Measurements from ENCODE around the gene FAM24A. TPM values are rescaled to one million over a fixed set of nuclear protein-coding genes. Genes with fewer than 3 reads are reported as not detected.
A peak's percentile ranks its signal among the peaks of the same experiment; 100 is the strongest.

The FAM24A gene
- polyA plus RNA-seq, 1 donor (not counting 4 experiments of a cell fraction or from before 2014, with no cell fraction given) = not detected

DNA sequence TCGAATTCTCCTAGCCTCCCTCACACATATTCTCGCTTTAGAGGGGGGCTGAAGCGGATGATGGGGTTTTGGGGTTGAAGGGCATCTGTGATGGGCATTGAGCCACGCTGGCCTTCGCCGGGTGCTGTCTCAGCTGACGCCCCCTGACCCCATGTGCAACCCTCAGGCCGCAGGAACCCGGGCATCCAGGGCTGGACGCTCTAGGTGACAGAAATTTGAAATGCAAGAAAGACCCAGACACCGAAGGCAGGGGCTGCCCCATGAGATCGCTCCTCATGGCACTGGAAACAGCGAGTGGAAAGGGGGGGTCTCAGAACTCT is 44.3 kb downstream of the FAM24A start:
- Histone ChIP-seq H3K27me3 (ENCODE audit: control insufficient read depth, extremely low read depth, insufficient read depth, low read length) (no peaks in the 10 kb centered on the region), H4K20me1 (ENCODE audit: control insufficient read depth, extremely low read depth, insufficient read depth, low read length) (no peaks in the 10 kb centered on the region), H2AFZ (ENCODE audit: control insufficient read depth, low read length) (peak overlapping the region; percentile 100), H3K4me2 (ENCODE audit: control insufficient read depth, extremely low read depth, insufficient read depth, low read depth, low read length) (peak overlapping the region; percentile 81), H3K9ac (ENCODE audit: control insufficient read depth, extremely low read depth, insufficient read depth, low read length) (no peak overlapping the region), H3K4me3 (ENCODE audit: control insufficient read depth in 2 of 3, extremely low read depth in 1 of 3, insufficient read depth in 2 of 3, low read depth in 1 of 3, low read length in 3 of 3) (peak overlapping the region in 1 of 3 experiments; percentile 40), H3K9me3 (ENCODE audit: control insufficient read depth, low read depth, low read length) (peaks cover 2% of the 10 kb centered on the region), H3K27ac (ENCODE audit: control insufficient read depth, insufficient read depth, low read length) (no peak overlapping the region), H3K79me2 (ENCODE audit: control insufficient read depth, insufficient read depth, low read length) (peaks cover 8% of the 10 kb centered on the region), H3K4me1 (ENCODE audit: control insufficient read depth, extremely low read depth, insufficient read depth, low read length) (peaks cover 7% of the 10 kb centered on the region), H3K9me1 (ENCODE audit: control insufficient read depth, extremely low read depth, insufficient read depth, low read length) (no peaks in the 10 kb centered on the region), H3K36me3 (ENCODE audit: control insufficient read depth in 2 of 2, extremely low read depth in 1 of 2, insufficient read depth in 2 of 2, low read length in 2 of 2) (peaks cover 0 to 3% of the 10 kb centered on the region in 2 experiments)
- FAIRE-seq (no peak), DNase-seq (ENCODE audit: low read depth, low spot score) (no peak)
- dilution Hi-C loops (cut with MboI; ENCODE audit: extremely low pct_ligation_motif_present, low sequenced_read_pairs) = no loop called here
- TF ChIP-seq, protein P1, sequence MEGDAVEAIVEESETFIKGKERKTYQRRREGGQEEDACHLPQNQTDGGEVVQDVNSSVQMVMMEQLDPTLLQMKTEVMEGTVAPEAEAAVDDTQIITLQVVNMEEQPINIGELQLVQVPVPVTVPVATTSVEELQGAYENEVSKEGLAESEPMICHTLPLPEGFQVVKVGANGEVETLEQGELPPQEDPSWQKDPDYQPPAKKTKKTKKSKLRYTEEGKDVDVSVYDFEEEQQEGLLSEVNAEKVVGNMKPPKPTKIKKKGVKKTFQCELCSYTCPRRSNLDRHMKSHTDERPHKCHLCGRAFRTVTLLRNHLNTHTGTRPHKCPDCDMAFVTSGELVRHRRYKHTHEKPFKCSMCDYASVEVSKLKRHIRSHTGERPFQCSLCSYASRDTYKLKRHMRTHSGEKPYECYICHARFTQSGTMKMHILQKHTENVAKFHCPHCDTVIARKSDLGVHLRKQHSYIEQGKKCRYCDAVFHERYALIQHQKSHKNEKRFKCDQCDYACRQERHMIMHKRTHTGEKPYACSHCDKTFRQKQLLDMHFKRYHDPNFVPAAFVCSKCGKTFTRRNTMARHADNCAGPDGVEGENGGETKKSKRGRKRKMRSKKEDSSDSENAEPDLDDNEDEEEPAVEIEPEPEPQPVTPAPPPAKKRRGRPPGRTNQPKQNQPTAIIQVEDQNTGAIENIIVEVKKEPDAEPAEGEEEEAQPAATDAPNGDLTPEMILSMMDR (optimal IDR thresholded peaks at IDR 0.05 in 1 of 3, IDR thresholded peaks at IDR 0.05 in 1 of 3, conservative IDR thresholded peaks at IDR 0.05 in 1 of 3; ENCODE audit: extremely low read depth in 1 of 3, insufficient read depth in 2 of 3, low read length in 3 of 3) = no peak
- no peak for TF ChIP-seq EZH2 (IDR thresholded peaks at IDR 0.05; ENCODE audit: low read length)

DNA sequence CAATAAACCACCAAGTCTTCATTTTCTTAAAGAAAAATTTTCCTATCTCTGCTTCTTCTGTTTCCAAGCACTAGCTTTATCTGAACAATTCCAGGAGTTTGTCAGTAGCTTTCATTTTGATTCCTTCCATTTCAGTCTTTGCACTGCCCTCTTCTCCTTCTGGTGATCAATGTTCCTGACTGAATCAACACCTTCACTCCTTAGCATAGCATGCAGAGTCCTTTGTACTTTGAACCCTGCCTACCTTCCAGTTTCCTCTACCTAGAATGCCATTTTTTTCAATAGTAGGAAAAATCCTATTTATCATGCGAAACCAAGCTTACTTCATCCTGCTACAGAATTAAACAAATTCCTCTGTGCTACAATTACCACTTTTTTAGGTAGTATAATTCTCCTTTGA is 45.5 kb downstream of the FAM24A start:
- no peak for FAIRE-seq
- H3K9me3 ChIP-seq (ENCODE audit: control insufficient read depth, low read depth, low read length) = peaks cover 2% of the 10 kb centered on the region

More for the DNA sequence above, 45.5 kb downstream of the FAM24A start:
- Histone ChIP-seq H3K27me3 (ENCODE audit: control insufficient read depth, extremely low read depth, insufficient read depth, low read length) (no peaks in the 10 kb centered on the region), H3K4me2 (ENCODE audit: control insufficient read depth, extremely low read depth, insufficient read depth, low read depth, low read length) (no peak overlapping the region), H3K36me3 (ENCODE audit: control insufficient read depth in 2 of 2, extremely low read depth in 1 of 2, insufficient read depth in 2 of 2, low read length in 2 of 2) (peaks cover 0 to 3% of the 10 kb centered on the region in 2 experiments), H3K27ac (ENCODE audit: control insufficient read depth, insufficient read depth, low read length) (no peak overlapping the region), H2AFZ (ENCODE audit: control insufficient read depth, low read length) (no peak overlapping the region), H3K9ac (ENCODE audit: control insufficient read depth, extremely low read depth, insufficient read depth, low read length) (no peak overlapping the region), H4K20me1 (ENCODE audit: control insufficient read depth, extremely low read depth, insufficient read depth, low read length) (no peaks in the 10 kb centered on the region), H3K79me2 (ENCODE audit: control insufficient read depth, insufficient read depth, low read length) (peaks cover 8% of the 10 kb centered on the region), H3K9me1 (ENCODE audit: control insufficient read depth, extremely low read depth, insufficient read depth, low read length) (no peaks in the 10 kb centered on the region), H3K4me3 (ENCODE audit: control insufficient read depth in 2 of 3, extremely low read depth in 1 of 3, insufficient read depth in 2 of 3, low read depth in 1 of 3, low read length in 3 of 3) (no peak overlapping the region), H3K4me1 (ENCODE audit: control insufficient read depth, extremely low read depth, insufficient read depth, low read length) (peaks cover 7% of the 10 kb centered on the region)
- no peak for DNase-seq (ENCODE audit: low read depth, low spot score)
- TF ChIP-seq, protein P1 (optimal IDR thresholded peaks at IDR 0.05 in 1 of 3, IDR thresholded peaks at IDR 0.05 in 1 of 3, conservative IDR thresholded peaks at IDR 0.05 in 1 of 3; ENCODE audit: extremely low read depth in 1 of 3, insufficient read depth in 2 of 3, low read length in 3 of 3) = no peak
- no peak for TF ChIP-seq EZH2 (IDR thresholded peaks at IDR 0.05; ENCODE audit: low read length)
- dilution Hi-C loops (cut with MboI; ENCODE audit: extremely low pct_ligation_motif_present, low sequenced_read_pairs) = no loop called here
